ENCODE results near the gene SLC38A7.

GRCh38 chr16:58615280-58615679 is 69.3 kb downstream of the SLC38A7 start:
- TF ChIP-seq CTCF (IDR thresholded peaks at IDR 0.05; ENCODE audit: insufficient read depth, low read length) (no peak), REST (IDR thresholded peaks at IDR 0.05; ENCODE audit: insufficient replicate concordance, low read depth) (no peak), POLR2AphosphoS5 (IDR thresholded peaks at IDR 0.05; ENCODE audit: low read depth) (no peak), SPI1 (IDR thresholded peaks at IDR 0.05; ENCODE audit: borderline replicate concordance, low read depth) (no peak), GABPA (IDR thresholded peaks at IDR 0.05; ENCODE audit: low read depth) (no peak)

All from HL-60 (cell line).